Right ventricle myocardium superior (tissue), 1 donor: ENCODE data around the gene GABBR2. TPM values are rescaled to one million over a fixed set of nuclear protein-coding genes. Genes with fewer than 3 reads are reported as not detected.
"Not testable (repeated sequence)": the region's sequence is repeated elsewhere in the genome, so short reads cannot be mapped to it uniquely, and the experiment has no call there.

ENCODE experiments used
- ATAC-seq: fragments of 200-7000 bp; cut with Tn5 transposase; one replicate; pipeline ENCODE4 v1.9.1; 2020; ENCODE audit warnings: mild to moderate bottlenecking; ENCODE audit not compliant: poor library complexity
- DNase-seq: peaks from one replicate; pipeline ENCODE4 v3.0.0-alpha.2; 2020
- intact Hi-C: fragments of 100-400 bp; cut with DNase I; formaldehyde crosslinking; loops from one replicate; pipeline ENCODE4 v1.11.2; 2022
- total RNA-seq: library from RNA; stranded (reverse); fragmentation: NEBNext Ultra II Directional; extraction: Animal tissue kit (Norgen Biotek cat#: 25700); gene quantifications from one replicate; pipeline ENCODE4 v1.2.1, GENCODE V29; 2021
- donor health status: DM: no; HTN: yes; CAD: no; lungs with severe emphysema.

Gene GABBR2
- total RNA-seq, 1 donor from 2014 or later, result 0.30 TPM

DNA sequence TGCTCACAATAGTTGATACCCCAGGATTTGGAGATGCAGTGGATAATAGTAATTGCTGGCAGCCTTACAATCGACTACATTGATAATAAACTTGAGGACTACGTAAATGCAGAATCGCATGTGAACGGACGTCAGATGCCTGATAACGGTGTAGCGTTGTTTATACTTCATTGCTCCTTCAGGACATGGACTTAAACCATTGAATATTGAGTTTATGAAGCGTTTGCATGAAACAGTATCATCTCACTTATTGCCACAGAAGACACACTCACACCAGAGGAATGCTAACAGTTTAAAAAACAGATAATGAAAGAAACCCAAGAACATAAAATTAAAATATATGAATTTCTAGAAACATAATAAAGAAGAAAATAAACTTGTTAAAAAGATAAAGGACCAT, 101.6 kb downstream of the GABBR2 start:
- ATAC-seq, result no peak
- DNase-seq, result no peak
- intact Hi-C loops, result no loop called here

- ATAC-seq, result no peak
- no peak for DNase-seq
- intact Hi-C loops, result no loop called here
These were observed 102.0 kb downstream of the GABBR2 start for GRCh38 chr9:98606730-98607129.

DNA sequence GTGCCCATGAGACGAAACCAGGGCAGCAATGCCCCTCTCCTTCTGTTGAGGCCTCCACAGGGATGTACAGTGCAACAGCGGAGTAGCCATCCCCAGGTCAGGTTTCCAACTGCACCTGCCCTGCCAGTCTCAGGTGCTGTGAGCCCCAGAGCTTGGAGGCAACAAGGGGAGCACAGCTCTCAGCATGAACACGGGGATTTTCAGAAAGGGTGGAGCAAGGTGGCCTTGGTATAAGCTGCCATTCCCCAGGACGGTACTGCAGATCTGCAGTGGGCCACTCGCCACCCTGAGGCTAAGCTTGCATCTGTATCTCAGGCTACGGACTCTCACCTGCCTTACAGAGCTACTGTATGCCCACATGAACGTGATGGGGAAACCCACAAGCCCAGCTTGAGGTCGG, 103.6 kb downstream of the GABBR2 start:
- no peak for ATAC-seq
- intact Hi-C loops, result no loop called here
- DNase-seq, result no peak

DNA sequence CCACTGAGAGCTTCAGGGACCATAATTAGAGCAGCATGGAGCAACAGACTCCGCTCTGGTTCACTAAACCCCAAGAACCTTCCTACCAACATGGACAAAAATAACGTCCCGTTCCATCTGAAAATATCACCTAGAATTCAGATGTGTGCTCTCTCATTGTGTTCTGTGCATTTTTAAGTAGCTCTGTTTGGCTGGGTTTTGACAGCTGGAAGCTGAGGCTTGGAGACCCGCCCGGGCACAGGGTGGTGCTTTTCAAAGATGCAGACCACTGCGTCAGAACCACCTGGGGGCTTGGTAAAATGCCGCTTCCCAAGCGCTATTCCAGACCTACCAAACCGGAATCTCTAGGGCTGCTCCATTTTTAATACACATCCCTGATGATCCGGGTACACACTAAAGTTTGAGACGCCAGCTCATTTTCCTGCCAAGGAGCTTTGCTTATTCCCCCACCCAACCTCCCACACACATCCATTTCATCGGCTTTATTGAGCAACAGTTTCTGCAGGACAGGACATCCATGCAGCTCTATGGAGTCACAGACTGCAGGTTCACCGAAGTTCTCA, 104.8 kb downstream of the GABBR2 start:
- intact Hi-C loops, result no loop called here
- DNase-seq (no peak), ATAC-seq (peak; percentile 59)

DNA sequence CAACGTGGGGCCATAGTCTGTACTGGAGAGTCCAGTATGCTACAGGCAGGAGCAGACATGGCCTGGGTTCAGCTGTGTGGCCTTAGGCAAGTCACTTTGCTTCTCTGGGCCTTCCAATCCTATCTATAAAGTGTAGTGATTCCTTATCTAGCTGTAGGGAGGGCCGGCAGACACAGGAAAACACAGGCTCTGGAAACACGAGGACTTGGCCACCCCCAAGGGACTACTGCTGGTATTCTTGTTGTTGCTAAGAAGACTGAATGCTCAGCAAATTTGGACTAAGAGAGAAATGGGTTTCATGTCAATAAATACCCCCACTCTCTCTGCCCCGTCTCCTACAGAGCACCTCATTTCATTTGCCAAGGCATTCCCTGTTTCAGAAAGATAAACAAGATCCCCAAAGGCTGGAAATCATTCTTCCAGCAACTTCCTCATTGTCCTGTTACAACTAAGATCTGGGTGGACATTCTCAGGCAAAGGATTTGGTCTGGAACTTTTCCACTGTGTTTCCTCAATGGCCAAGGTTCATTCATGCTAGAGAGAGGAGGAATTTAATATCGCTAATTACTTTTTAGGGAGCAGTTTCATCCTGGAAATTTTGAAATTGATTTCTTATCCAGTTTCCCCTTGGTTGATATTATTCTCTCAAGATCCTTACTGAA, 105.8 kb downstream of the GABBR2 start:
- no peak for DNase-seq
- intact Hi-C loops, result no loop called here
- no peak for ATAC-seq

DNA sequence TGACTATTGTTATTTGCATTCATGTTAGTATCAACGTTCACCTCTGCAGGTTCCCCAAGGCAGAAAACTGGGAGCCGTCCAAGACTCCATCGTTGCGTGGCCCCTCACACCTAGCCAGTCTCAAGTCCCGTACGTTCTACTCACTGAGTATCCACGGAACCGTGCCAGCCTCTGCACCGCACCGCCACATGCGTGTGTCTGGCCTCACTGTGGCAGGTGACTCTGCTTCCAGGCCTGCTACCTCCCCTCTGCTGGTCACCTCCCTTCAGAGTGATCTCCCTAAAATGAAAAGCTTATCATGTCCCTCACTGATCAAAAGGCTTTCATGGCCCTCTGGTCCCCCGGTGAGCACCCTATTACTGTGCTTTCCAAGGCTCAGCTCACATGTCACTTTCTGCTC, 108.1 kb downstream of the GABBR2 start:
- DNase-seq (no peak), ATAC-seq (no peak)
- intact Hi-C loops, result no loop called here

DNA sequence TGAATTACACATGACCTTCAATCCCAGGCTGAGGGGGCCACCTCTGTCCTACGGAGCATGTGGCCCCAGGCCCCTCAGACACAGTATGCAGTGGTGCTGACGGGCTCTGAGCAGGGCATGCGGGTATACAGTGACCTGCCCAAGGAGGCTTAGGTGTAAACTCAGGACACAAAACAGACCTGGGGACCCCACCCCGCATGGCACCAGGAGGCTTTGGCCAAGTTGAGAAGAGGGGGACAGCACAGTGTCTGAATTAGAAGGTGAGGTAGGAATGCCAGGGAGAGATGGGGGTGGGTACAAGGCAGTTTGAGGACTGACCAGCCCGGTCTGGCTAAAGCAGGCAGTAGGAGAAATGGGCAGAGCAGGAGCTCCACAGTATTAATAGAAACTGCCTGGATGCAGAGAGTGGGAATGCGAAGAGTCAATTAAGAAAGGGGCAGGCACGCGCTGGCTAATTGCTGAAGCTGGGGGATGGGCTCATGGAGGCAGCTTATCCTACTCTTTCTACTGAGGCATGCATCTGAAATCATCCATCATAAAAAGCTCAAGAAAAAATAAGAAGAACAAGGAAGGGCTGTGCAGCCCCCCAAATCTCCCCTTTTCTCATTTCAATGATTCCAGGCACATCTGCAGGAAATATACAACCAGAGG, 109.0 kb downstream of the GABBR2 start:
- DNase-seq (no peak), ATAC-seq (no peak)
- intact Hi-C loops, result no loop called here

DNA sequence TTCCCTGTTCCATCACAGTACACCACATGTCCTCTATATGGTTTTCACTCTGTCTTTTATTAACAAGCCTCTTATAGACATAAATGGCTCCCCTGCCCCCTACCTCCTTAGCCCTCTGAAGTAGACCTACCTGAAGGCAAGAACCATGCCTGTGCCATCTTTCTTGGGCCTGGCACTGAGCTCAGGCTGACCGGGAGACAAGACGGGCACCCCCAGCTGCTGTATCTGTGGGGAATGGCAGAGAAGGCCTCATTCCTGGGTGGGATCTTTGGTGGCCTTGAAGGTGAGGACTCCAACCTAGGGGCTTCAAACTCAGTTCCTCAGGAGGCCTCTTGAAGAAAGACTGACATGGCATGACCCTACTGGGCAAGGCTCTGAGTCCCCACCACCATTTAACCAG, 109.9 kb downstream of the GABBR2 start:
- DNase-seq (no peak), ATAC-seq (no peak)
- intact Hi-C loops, result no loop called here

DNA sequence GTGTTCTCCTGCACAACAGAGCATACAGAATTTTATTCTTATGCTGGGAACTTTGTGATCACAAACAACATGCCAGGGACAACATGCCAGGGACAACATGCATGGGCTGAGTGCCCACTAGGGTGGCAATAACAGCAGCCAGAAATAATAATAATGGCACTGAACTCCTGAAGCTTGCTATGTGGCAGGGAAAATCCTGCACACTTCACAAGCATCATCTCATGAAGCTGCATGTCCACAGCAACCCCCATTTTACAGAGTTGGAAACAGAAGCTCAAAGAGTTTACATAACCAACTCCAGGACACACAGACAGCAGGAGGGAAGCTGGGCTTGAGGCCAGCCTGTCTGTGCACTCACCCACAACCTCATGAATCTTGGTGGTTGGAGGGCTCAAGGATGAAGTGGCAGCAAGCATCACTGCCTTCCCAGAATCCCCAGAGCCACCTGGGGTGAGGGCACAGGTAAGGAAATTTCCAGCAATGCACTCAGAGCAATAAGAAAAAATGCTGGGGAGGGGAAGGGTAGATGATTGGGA, 111.4 kb downstream of the GABBR2 start:
- intact Hi-C loops, result no loop called here
- DNase-seq (no peak), ATAC-seq (no peak)

- no peak for ATAC-seq
- no peak for DNase-seq
- intact Hi-C loops, result no loop called here
These were observed 112.2 kb downstream of the GABBR2 start for GRCh38 chr9:98596486-98596885.

GRCh38 chr9:98594546-98595160, 114.1 kb downstream of the GABBR2 start:
- ATAC-seq (no peak), DNase-seq (no peak)
- intact Hi-C loops, result no loop called here

DNA sequence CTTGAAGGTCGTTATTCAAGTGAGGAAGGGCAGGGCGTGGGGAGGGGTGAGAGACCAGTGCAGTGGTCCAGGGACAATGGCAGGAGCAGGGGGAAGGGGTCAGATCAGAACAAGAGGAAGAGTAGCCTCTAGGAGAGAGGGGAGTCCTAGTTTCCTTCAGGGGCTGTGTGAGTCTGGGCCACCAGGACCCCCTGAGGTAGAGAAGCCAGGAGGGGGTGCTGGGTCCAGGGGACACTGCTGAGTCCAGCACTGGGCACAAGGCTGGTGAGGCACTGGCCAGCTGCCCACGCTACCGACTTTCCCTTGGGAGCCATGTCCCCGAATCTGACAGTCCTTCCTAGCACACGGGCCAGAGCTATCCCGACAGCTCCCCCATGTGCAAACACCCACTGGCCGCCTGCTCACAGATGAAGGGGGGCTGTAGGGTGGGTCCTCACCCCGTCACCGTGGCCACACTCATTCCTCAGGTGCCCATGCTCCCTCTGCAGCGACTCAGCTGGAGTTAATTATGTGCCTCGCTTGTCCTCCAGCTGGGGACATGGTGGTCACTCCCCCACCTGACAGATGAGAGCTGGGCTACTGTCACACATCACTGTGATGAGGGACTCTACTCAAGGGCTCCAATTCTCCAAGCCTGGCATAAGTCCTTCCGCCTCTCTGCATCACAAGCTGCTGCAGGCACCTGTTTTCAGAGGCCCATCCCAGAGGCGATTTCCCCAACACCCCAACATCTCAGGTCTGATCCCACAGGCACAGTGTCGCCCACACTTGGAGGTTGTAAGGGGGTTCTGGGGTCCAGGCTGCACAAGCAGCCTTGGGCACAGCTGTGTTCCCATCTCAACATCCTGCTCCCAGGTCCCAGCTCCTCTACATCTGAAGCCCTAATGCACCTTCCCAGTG, 115.1 kb downstream of the GABBR2 start:
- ATAC-seq (no peak), DNase-seq (no peak)
- intact Hi-C loops, result no loop called here

DNA sequence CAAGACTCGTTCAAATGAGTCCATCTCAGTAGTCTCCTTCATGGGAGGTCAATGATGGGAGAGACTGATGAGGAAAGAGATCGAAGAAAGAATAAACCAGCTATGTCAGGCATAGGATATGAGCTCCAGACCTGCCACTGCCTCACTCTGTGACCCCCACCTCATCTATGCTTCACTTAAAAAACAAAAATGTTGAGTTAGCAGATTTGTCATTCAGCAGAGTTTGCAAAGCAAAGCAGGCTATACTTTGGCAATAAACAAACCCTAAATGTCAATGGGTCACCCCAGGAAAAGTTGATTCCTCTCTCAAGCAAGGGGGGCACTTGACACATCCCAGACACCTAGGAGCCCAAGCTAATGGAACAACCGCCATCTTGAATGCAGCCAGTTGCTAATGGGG, 117.0 kb downstream of the GABBR2 start:
- intact Hi-C loops, result no loop called here
- no peak for DNase-seq
- ATAC-seq, result no peak

GRCh38 chr9:98590101-98590500, 118.6 kb downstream of the GABBR2 start:
- ATAC-seq, result no peak
- no peak for DNase-seq
- intact Hi-C loops, result no loop called here

DNA sequence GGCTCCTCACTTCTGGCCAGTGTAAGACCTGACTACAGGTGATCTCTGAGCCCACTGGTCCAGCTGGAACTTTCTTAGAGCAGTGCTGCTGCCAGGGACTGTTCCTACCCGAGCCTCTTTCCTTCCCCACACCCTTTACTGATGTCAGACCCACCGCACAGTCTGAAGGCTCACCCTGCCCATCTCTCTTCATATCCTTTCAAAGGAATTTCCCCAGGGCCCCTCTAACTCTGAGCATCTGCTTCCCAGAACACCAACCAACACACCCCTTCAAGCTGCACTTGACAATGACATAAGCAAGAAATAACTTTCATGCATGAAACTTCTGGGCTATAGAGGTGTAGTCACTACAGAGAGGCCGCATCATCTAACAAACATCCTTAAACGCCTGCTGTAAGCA, 119.6 kb downstream of the GABBR2 start:
- intact Hi-C loops, result no loop called here
- no peak for ATAC-seq
- no peak for DNase-seq

DNA sequence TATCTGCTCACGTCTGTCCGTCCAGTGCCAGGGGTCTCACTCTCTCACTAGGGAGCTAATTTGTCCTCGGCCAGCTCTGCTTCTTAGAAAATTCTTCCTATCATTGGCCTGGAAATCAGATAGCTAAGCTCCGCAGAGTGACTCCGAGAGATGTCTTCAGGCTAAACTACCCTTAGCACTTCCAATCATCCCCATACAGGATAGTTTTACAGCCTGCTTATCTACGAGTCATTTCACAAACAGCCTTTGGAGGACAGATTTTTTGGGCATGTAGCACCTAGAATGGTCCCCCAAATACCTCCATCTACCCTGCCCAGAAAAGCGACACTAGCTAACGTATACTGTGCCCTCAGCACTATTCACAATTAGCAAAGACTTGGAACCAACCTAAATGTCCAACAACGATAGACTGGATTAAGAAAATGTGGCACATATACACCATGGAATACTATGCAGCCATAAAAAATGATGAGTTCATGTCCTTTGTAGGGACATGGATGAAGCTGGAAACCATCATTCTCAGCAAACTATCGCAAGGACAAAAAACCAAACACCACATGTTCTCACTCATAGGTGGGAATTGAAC, 123.8 kb downstream of the GABBR2 start:
- ATAC-seq, DNase-seq, intact Hi-C loops: not testable (repeated sequence)

DNA sequence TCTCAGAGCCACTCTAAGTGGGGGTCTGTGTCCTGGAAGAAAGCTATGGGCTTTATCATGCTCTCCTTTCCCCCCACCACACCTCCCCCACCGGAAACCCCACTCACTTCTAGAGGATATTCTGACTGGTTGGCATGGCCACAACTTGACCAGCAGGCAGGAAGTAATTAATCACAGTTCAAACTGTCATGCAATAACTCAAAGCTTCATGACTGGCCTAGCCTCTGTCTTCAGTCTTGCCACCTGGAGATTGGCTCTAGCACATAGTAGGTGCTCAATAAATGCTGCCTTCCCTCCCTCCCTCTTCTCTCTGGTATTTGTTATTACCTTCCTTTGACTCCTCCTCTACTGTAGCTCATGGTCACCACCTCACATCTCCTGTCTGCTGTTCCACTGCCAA, 124.7 kb downstream of the GABBR2 start:
- intact Hi-C loops, result no loop called here
- DNase-seq (no peak), ATAC-seq (no peak)

DNA sequence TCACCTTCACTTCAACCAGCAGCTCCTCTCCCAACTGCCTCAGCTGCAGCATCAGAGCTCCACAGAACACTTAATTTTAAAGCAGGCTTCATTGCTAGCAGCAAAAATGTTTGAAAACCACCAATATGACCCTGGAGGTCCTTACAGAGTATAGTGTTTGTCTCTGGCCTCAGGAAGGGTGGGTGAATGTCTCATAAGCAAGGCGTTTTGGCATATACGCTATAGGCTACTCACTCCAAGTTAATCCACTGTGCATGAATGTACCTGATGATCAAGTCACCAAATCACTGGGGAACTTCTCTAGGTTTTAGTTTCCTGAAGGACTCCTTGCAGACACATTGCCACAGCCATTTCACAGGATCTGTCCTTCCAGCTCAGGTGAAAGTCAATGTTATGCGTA, 125.3 kb downstream of the GABBR2 start:
- DNase-seq, result no peak
- ATAC-seq, result no peak
- intact Hi-C loops, result no loop called here

DNA sequence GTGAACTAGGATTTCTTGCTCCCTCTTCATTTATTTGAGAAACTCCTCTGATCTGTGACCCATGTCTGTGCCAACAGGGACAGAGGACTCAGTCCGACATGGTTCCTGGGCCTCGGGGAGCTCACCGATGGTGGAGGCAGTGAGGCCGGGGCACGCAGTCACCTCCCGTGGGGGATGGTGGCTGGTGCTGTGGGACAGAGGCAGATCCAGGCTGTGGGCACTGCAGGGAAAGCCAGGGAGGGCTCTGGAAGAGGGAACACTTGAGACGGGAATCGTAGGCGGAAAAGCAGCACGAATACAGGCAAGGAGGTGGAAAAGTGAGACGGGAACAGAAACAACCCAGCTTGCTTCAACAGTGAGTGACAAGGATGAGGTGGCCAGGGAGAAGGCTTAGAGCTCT, 127.8 kb downstream of the GABBR2 start:
- ATAC-seq (no peak), DNase-seq (no peak)
- intact Hi-C loops, result no loop called here
